K562 (cell line): ENCODE results near the gene NRP1. TPM values are rescaled to one million over a fixed set of nuclear protein-coding genes. Genes with fewer than 3 reads are reported as not detected.

Source experiments
- ATAC-seq: fragments of 200-7000 bp; cut with Tn5 transposase; 3 replicates; pipeline ENCODE4 v1.9.1; 2020; ENCODE audit warnings: moderate library complexity
- BruUV-seq: library from RNA; stranded (reverse); fragments of 400-500 nt; replicated peaks from 2 replicates; lab custom pipeline; 2021; lab: Mats Ljungman, UMichigan
- CTCF ChIA-PET: fragments of 300-600 bp; formaldehyde crosslinking; extraction: SDS; loops from one replicate; lab custom pipeline; 2021; ENCODE audit warnings: low intra/inter-chr PET ratio; lab: Yijun Ruan, JAX
- POLR2A ChIA-PET: fragments of 300-600, 350-650 bp; sonication (Branson Sonifier 250); formaldehyde crosslinking; extraction: SDS; loops from one replicate; lab custom pipeline; 2021; ENCODE audit warnings: antibody characterized with exemption, inconsistent platforms; lab: Yijun Ruan, JAX
- DNase-seq, 4 experiments: peaks; one replicate each; pipeline versions ENCODE4 v3.0.0 to v3.0.0-alpha.2; 2011 to 2018; ENCODE audit warnings: low spot score in 3 of 4, mixed read lengths in 3 of 4; ENCODE audit errors: extremely low read depth in 1 of 4
- FAIRE-seq: peaks from 2 replicates; lab custom pipeline; 2011; peaks lifted over from hg19 to GRCh38; lab: Jason Lieb, UNC
- H2AFZ ChIP-seq: 2 replicates; pipeline ENCODE4 v1.6.0; 2011; ENCODE audit warnings: low read depth, low read length, control low read depth, inconsistent platforms
- H3K27ac ChIP-seq: fragments of 200-600 bp; 3 replicates; pipeline ENCODE4 v1.8.0; 2011; ENCODE audit warnings: low read depth, mild to moderate bottlenecking, control low read depth, inconsistent platforms, low read length, moderate library complexity, mixed read lengths; ENCODE audit errors: extremely low read depth
- H3K27me3 ChIP-seq, 2 experiments: fragments of 300-600 bp in 1 of 2; 2 replicates in 1 of 2; 3 replicates in 1 of 2; pipeline versions ENCODE4 v1.6.0 to v1.8.0; 2011; ENCODE audit warnings: inconsistent platforms in 2 of 2, low read length in 2 of 2, mild to moderate bottlenecking in 1 of 2, mixed read lengths in 1 of 2, moderate library complexity in 1 of 2; ENCODE audit not compliant: control insufficient read depth in 2 of 2, insufficient read depth in 2 of 2
- H3K36me3 ChIP-seq: fragments of 300-600 bp; 3 replicates; pipeline ENCODE4 v1.8.0; 2011; ENCODE audit warnings: mild to moderate bottlenecking, low read length, inconsistent platforms; ENCODE audit not compliant: control insufficient read depth, insufficient read depth
- H3K4me1 ChIP-seq, 2 experiments: fragments of 200-600 bp in 1 of 2; replicated peaks in 1 of 2; 2 replicates in 1 of 2; 3 replicates in 1 of 2; pipeline versions ENCODE4 v1.5.1 to v1.8.0; 2011; ENCODE audit warnings: inconsistent platforms in 2 of 2, low read length in 2 of 2, mild to moderate bottlenecking in 1 of 2, mixed read lengths in 1 of 2, moderate library complexity in 1 of 2; ENCODE audit not compliant: control insufficient read depth in 2 of 2, insufficient read depth in 2 of 2
- H3K4me2 ChIP-seq: 2 replicates; pipeline ENCODE4 v1.6.1; 2011; ENCODE audit warnings: low read length, control low read depth, inconsistent platforms, mixed read lengths; ENCODE audit not compliant: insufficient read depth
- H3K4me3 ChIP-seq: fragments of 200-600 bp; sonication (generic), shearing (Covaris generic); 2 replicates; pipeline ENCODE4 v1.5.1; 2016; ENCODE audit warnings: control low read depth, inconsistent platforms
- H3K79me2 ChIP-seq: fragments of 200-600 bp; 3 replicates; pipeline ENCODE4 v1.8.0; 2011; ENCODE audit warnings: low read length, inconsistent platforms; ENCODE audit not compliant: control insufficient read depth, insufficient read depth
- H3K9ac ChIP-seq, 2 experiments: 2 replicates each; pipeline versions ENCODE4 v1.6.0 to v1.6.1; 2011; ENCODE audit warnings: low read depth in 2 of 2, low read length in 2 of 2, control low read depth in 1 of 2, inconsistent platforms in 1 of 2, mild to moderate bottlenecking in 1 of 2, mixed read lengths in 1 of 2; ENCODE audit not compliant: insufficient read depth in 1 of 2
- H3K9me1 ChIP-seq: one replicate; pipeline ENCODE4 v1.6.0; 2011; ENCODE audit warnings: inconsistent platforms, mild to moderate bottlenecking, low read length, moderate library complexity; ENCODE audit not compliant: control insufficient read depth, insufficient read depth
- H3K9me3 ChIP-seq: replicated peaks from 2 replicates; pipeline ENCODE4 v1.5.1; 2011; ENCODE audit warnings: low read depth, low read length, inconsistent platforms; ENCODE audit not compliant: control insufficient read depth, insufficient read depth
- H4K20me1 ChIP-seq: replicated peaks from 2 replicates; pipeline ENCODE4 v1.6.1; 2011; ENCODE audit warnings: low read length, inconsistent platforms, mixed read lengths; ENCODE audit not compliant: control insufficient read depth, insufficient read depth
- ETV6 ChIP-seq, 3 experiments: fragments of 150-350 bp in 1 of 3; sonication (generic) in 1 of 3; formaldehyde crosslinking in 1 of 3; IDR thresholded peaks; 2 replicates each; pipeline versions ENCODE4 v1.6.1 to v1.8.0; 2014 to 2022; ENCODE audit warnings: borderline replicate concordance in 2 of 3, low read depth in 2 of 3, antibody characterized with exemption in 1 of 3, low read length in 1 of 3, mild to moderate bottlenecking in 1 of 3, missing genetic modification reagents in 1 of 3
- NR2C1 ChIP-seq, 2 experiments: fragments of 450-650 bp; IDR thresholded peaks; 2 replicates each; pipeline ENCODE4 v1.6.1; 2017; ENCODE audit warnings: mild to moderate bottlenecking in 2 of 2, antibody characterized with exemption in 1 of 2, inconsistent platforms in 1 of 2, missing compliant biosample characterization in 1 of 2, missing genetic modification characterization in 1 of 2
- RFX7 ChIP-seq: fragments of 250-450 bp; sonication (Bioruptor Pico); IDR thresholded peaks from 2 replicates; pipeline ENCODE4 v1.5.1; 2021; ENCODE audit warnings: mild to moderate bottlenecking
- SAP30 ChIP-seq: fragments of 200-600 bp; sonication (generic); IDR thresholded peaks from 2 replicates; pipeline ENCODE4 v1.6.1; 2012; ENCODE audit warnings: borderline replicate concordance, low read depth, mild to moderate bottlenecking, moderate library complexity, low read length, control low read depth, inconsistent platforms; ENCODE audit not compliant: insufficient read depth, poor library complexity, severe bottlenecking
- SP1 ChIP-seq: sonication (generic); formaldehyde crosslinking; IDR thresholded peaks from 2 replicates; pipeline ENCODE4 v1.8.1; 2022; ENCODE audit warnings: mild to moderate bottlenecking, missing genetic modification reagents
- TCF3 ChIP-seq: sonication (generic); formaldehyde crosslinking; IDR thresholded peaks from 2 replicates; pipeline ENCODE4 v1.4.0; 2020; ENCODE audit warnings: mild to moderate bottlenecking, missing genetic modification reagents
- ZC3H4 ChIP-seq: sonication (generic); formaldehyde crosslinking; IDR thresholded peaks from 2 replicates; pipeline ENCODE4 v1.9.0; 2021; ENCODE audit warnings: missing genetic modification reagents, borderline replicate concordance
- ZFP1 ChIP-seq: fragments of 450-650 bp; formaldehyde crosslinking; IDR thresholded peaks from 2 replicates; pipeline ENCODE4 v1.4.0; 2020; ENCODE audit warnings: mild to moderate bottlenecking, mixed read lengths
- ZNF79 ChIP-seq: fragments of 250-450 bp; sonication (Bioruptor Pico); IDR thresholded peaks from 2 replicates; pipeline ENCODE4 v1.4.0; 2020; ENCODE audit warnings: low read depth, mild to moderate bottlenecking, moderate library complexity
- WGBS: fragments of 100-300 bp; shearing (Covaris generic); methylation state at CpG from one replicate; pipeline ENCODE4 v1.1.6; 2016; ENCODE audit warnings: low coverage, mixed read lengths; ENCODE audit not compliant: insufficient coverage; ENCODE audit errors: missing lambda C conversion rate; 5-methylcytosine and 5-hydroxymethylcytosine counted together
- in situ Hi-C: fragments of 300-500 bp; cut with MboI; formaldehyde crosslinking; loops from 4 replicates; pipeline ENCODE4 v1.15.0; 2018; ENCODE audit warnings: inconsistent platforms, mixed read lengths
- intact Hi-C: fragments of 100-400 bp; cut with micrococcal nuclease; formaldehyde crosslinking; loops from 2 replicates; pipeline ENCODE4 v1.14.2; 2022
- polyA plus RNA-seq, 8 experiments: library from polyadenylated mRNA; depleted of rRNA in 4 of 8; stranded (reverse) in 5 of 8; unstranded in 3 of 8; fragments of >200 nt; fragmentation: Nextera tagmentation in 2 of 8; fragmentation: Illumina TruSeq in 1 of 8; extraction: Ambion mirVana in 2 of 8; extraction: Trizol in 1 of 8; gene quantifications; 2 replicates each; pipeline versions ENCODE4 v1.2.1 to v1.2.3, GENCODE V29; 2011 to 2014; ENCODE audit warnings: inconsistent platforms in 1 of 8, missing spikeins in 1 of 8
- total RNA-seq, 7 experiments: library from RNA; depleted of rRNA in 6 of 7; stranded (reverse); fragments of >200 nt in 6 of 7; fragmentation: Illumina TruSeq in 2 of 7; extraction: Trizol in 2 of 7; gene quantifications; 2 replicates each; pipeline versions ENCODE4 v1.2.1 to v1.2.3, GENCODE V29; 2011 to 2021; ENCODE audit warnings: low replicate concordance in 1 of 7

NRP1 gene
- total and polyA plus RNA-seq, 9 of the 15 experiments (the other 6 are each of a cell fraction or from before 2014, with no cell fraction given): 0.01 to 0.38 (median 0.04) TPM; not detected in 5

DNA sequence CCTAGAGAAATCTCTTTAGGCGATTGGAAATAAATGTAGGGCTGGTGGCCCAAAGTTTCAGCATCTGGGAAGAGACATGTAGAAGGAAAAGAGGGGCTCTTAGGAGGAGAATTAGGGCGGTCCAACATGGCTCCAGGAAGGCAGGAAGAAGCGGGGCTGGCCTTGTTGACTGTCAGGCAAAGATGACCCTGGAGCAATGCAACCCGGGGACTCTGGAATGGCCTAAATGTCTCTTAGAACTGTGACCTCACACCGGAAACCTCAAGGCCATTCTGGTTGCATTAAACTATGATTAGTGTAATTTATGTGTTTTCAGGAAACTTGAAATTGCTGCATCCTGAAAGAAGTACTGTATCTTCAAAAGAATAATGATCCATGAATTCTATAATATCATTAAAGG lies 66.8 kb downstream of the NRP1 start:
- no peak for DNase-seq
- in situ Hi-C loops: no loop called here
- H3K27me3 ChIP-seq: no peaks in the 10 kb centered on the region; a peak in 2 of 5 replicates
- no peak overlapping the region for H3K9ac ChIP-seq
- TF ChIP-seq NR2C1 (IDR thresholded peaks at IDR 0.05) (no peak), NR2C1 (tag; IDR thresholded peaks at IDR 0.05) (no peak)
- BruUV-seq: no TSS peak
- no peak overlapping the region for H3K4me3 ChIP-seq
- no peaks in the 10 kb centered on the region for H4K20me1 ChIP-seq
- H3K4me2 ChIP-seq: no peak overlapping the region
- ChIA-PET CTCF (no interaction called here), POLR2A (interaction anchor here (1.0 kb wide), 1 partner anchor 15 kb away, joined by 3 read pairs; no protein-coding TSS in a partner anchor)
- no peak overlapping the region for H3K27ac ChIP-seq
- no peaks in the 10 kb centered on the region for H3K4me1 ChIP-seq
- H3K79me2 ChIP-seq: no peaks in the 10 kb centered on the region
- no peaks in the 10 kb centered on the region for H3K36me3 ChIP-seq
- ATAC-seq: no peak
- intact Hi-C loops: no loop called here
- no peak overlapping the region for H2AFZ ChIP-seq
- no peak for FAIRE-seq
- WGBS: 0% methylated on average over 5 of the region's 5 CpGs
- no peaks in the 10 kb centered on the region for H3K9me3 ChIP-seq
- no peaks in the 10 kb centered on the region for H3K9me1 ChIP-seq

DNA sequence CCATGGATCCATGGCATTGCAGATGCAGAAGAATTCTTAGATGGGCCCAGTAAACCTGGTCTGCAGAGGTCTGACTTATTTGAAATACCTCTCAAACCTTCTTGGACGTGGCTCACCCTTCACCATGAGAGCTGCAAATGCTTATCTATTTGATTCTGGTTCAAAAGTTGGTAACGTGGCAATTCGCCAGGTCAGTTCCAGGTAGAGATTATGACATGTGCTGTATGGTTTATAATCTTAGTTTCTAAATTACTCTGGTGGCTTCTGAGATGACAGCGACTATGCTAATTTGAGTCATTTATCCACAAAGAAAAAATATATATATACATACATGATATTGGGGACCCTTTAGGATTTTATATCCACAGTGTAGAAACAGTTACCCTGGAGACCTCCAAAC lies 68.8 kb downstream of the NRP1 start:
- Histone ChIP-seq H3K27ac (no peak overlapping the region), H3K9me3 (no peaks in the 10 kb centered on the region), H3K27me3 (no peaks in the 10 kb centered on the region; a peak in 1 of 5 replicates), H4K20me1 (no peaks in the 10 kb centered on the region), H3K79me2 (no peaks in the 10 kb centered on the region), H3K4me3 (no peak overlapping the region), H3K36me3 (no peaks in the 10 kb centered on the region), H3K4me2 (no peak overlapping the region), H3K9me1 (no peaks in the 10 kb centered on the region), H2AFZ (no peak overlapping the region), H3K9ac (no peak overlapping the region), H3K4me1 (no peaks in the 10 kb centered on the region)
- in situ Hi-C loops (no loop called here), intact Hi-C loops (no loop called here)
- ChIA-PET CTCF (no interaction called here), POLR2A (no interaction called here)
- ATAC-seq: no peak
- no peak for TF ChIP-seq SP1
- TF ChIP-seq TCF3 (CRISPR knock-in tag): no peak
- TF ChIP-seq ZNF79 (CRISPR knock-in tag): no peak
- TF ChIP-seq ETV6 (IDR thresholded peaks at IDR 0.05; ENCODE audit: borderline replicate concordance in 1 of 2, low read depth in 2 of 2, low read length in 1 of 2): no peak
- no peak for TF ChIP-seq ETV6 (CRISPR knock-in tag; IDR thresholded peaks at IDR 0.05; ENCODE audit: borderline replicate concordance)
- TF ChIP-seq RFX7 (CRISPR knock-in tag): no peak
- no peak for TF ChIP-seq ZC3H4
- no peak for TF ChIP-seq SAP30
- no peak for TF ChIP-seq ZFP1
- FAIRE-seq: no peak
- no peak for DNase-seq
- no TSS peak for BruUV-seq
- WGBS: 0% methylated on average over 4 of the region's 4 CpGs
